MM.1S (cell line): ENCODE measurements around the gene DRG1.
A peak's percentile ranks its signal among the peaks of the same experiment; 100 is the strongest.

ENCODE experiments used
- DNase-seq: peaks from one replicate; pipeline ENCODE4 v3.0.0-alpha.2; 2015
- H2AFZ ChIP-seq: fragments of 300-600 bp; sonication (generic); 2 replicates; pipeline ENCODE4 v1.6.0; 2016; ENCODE audit warnings: antibody characterized with exemption, low read length
- H3F3A ChIP-seq: fragments of 300-600 bp; sonication (generic); 2 replicates; pipeline ENCODE4 v1.6.1; 2016; ENCODE audit warnings: mild to moderate bottlenecking, antibody characterized with exemption, low read length, moderate library complexity, mixed read lengths; ENCODE audit not compliant: insufficient read depth
- H3K27ac ChIP-seq: fragments of 300-600 bp; sonication (generic); 2 replicates; pipeline ENCODE4 v1.5.1; 2016; ENCODE audit warnings: mild to moderate bottlenecking, low read length
- H3K27me3 ChIP-seq: fragments of 300-600 bp; sonication (generic); replicated peaks from 2 replicates; pipeline ENCODE4 v1.6.0; 2016; ENCODE audit warnings: low read length; ENCODE audit not compliant: insufficient read depth
- H3K36me3 ChIP-seq: fragments of 300-600 bp; sonication (generic); replicated peaks from 2 replicates; pipeline ENCODE4 v1.6.1; 2016; ENCODE audit warnings: mild to moderate bottlenecking, low read length, mixed read lengths; ENCODE audit not compliant: insufficient read depth
- H3K4me1 ChIP-seq: fragments of 300-600 bp; sonication (generic); 2 replicates; pipeline ENCODE4 v1.6.1; 2016; ENCODE audit warnings: low read length, mixed read lengths
- H3K4me2 ChIP-seq: fragments of 300-600 bp; sonication (generic); 2 replicates; pipeline ENCODE4 v1.6.0; 2016; ENCODE audit warnings: low read depth, low read length
- H3K4me3 ChIP-seq: fragments of 300-600 bp; sonication (generic); 2 replicates; pipeline ENCODE4 v1.5.1; 2016; ENCODE audit warnings: low read length, mixed read lengths
- H3K79me2 ChIP-seq: fragments of 300-600 bp; sonication (generic); 2 replicates; pipeline ENCODE4 v1.6.1; 2016; ENCODE audit warnings: mixed run types, low read length, mixed read lengths
- H3K9ac ChIP-seq: fragments of 300-600 bp; sonication (generic); 2 replicates; pipeline ENCODE4 v1.6.1; 2016; ENCODE audit warnings: low read length, mixed read lengths
- H3K9me2 ChIP-seq: fragments of 300-600 bp; sonication (generic); replicated peaks from 2 replicates; pipeline ENCODE4 v1.6.1; 2016; ENCODE audit warnings: mild to moderate bottlenecking, low read length, mixed read lengths; ENCODE audit not compliant: insufficient read depth
- H3K9me3 ChIP-seq: fragments of 300-600 bp; sonication (generic); replicated peaks from 2 replicates; pipeline ENCODE4 v1.6.1; 2016; ENCODE audit warnings: mild to moderate bottlenecking, low read length, mixed read lengths; ENCODE audit not compliant: insufficient read depth
- H4K20me1 ChIP-seq: fragments of 300-600 bp; sonication (generic); 2 replicates; pipeline ENCODE4 v1.6.1; 2016; ENCODE audit warnings: mild to moderate bottlenecking, low read length, moderate library complexity, mixed read lengths; ENCODE audit not compliant: insufficient read depth
- EZH2 ChIP-seq: fragments of 300-600 bp; sonication (generic); optimal IDR thresholded peaks from 2 replicates; pipeline ENCODE3; 2017; ENCODE audit warnings: low read depth, mild to moderate bottlenecking, antibody characterized with exemption, low read length, mixed read lengths
- EZH2phosphoT487 ChIP-seq: fragments of 300-600 bp; sonication (generic); IDR thresholded peaks from 2 replicates; pipeline ENCODE4 v1.6.1; 2018; ENCODE audit warnings: antibody characterized with exemption, low read length
- TF ChIP-seq, protein P1 (sequence below): fragments of 300-600 bp; sonication (generic); IDR thresholded peaks from 2 replicates; pipeline ENCODE4 v1.5.1; 2016; ENCODE audit warnings: antibody characterized with exemption, low read length, mixed read lengths

DRG1 gene

GRCh38 chr22:31445642-31446041 is 46.2 kb downstream of the DRG1 start:
- no peak for TF ChIP-seq EZH2phosphoT487
- TF ChIP-seq, protein P1, sequence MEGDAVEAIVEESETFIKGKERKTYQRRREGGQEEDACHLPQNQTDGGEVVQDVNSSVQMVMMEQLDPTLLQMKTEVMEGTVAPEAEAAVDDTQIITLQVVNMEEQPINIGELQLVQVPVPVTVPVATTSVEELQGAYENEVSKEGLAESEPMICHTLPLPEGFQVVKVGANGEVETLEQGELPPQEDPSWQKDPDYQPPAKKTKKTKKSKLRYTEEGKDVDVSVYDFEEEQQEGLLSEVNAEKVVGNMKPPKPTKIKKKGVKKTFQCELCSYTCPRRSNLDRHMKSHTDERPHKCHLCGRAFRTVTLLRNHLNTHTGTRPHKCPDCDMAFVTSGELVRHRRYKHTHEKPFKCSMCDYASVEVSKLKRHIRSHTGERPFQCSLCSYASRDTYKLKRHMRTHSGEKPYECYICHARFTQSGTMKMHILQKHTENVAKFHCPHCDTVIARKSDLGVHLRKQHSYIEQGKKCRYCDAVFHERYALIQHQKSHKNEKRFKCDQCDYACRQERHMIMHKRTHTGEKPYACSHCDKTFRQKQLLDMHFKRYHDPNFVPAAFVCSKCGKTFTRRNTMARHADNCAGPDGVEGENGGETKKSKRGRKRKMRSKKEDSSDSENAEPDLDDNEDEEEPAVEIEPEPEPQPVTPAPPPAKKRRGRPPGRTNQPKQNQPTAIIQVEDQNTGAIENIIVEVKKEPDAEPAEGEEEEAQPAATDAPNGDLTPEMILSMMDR: no peak
- no peak for TF ChIP-seq EZH2
- no peaks in the 10 kb centered on the region for H3K9me2 ChIP-seq
- no peaks in the 10 kb centered on the region; the same call in 1 of the 2 replicates for H3K36me3 ChIP-seq
- peaks cover 42% of the 10 kb centered on the region for H3K4me1 ChIP-seq
- H3K9ac ChIP-seq: no peak overlapping the region
- no peaks in the 10 kb centered on the region for H3K9me3 ChIP-seq
- no peak for DNase-seq
- no peaks in the 10 kb centered on the region for H4K20me1 ChIP-seq
- peaks cover 26% of the 10 kb centered on the region for H3F3A ChIP-seq
- no peak overlapping the region for H3K4me3 ChIP-seq
- H3K27ac ChIP-seq: peak overlapping the region; percentile 60; the same call in 1 of the 2 replicates
- H3K79me2 ChIP-seq: peaks cover 3% of the 10 kb centered on the region; the same call in 1 of the 2 replicates
- no peaks in the 10 kb centered on the region for H3K27me3 ChIP-seq
- peak overlapping the region; percentile 1; the same call in 1 of the 2 replicates for H3K4me2 ChIP-seq
- no peak overlapping the region for H2AFZ ChIP-seq

DNA sequence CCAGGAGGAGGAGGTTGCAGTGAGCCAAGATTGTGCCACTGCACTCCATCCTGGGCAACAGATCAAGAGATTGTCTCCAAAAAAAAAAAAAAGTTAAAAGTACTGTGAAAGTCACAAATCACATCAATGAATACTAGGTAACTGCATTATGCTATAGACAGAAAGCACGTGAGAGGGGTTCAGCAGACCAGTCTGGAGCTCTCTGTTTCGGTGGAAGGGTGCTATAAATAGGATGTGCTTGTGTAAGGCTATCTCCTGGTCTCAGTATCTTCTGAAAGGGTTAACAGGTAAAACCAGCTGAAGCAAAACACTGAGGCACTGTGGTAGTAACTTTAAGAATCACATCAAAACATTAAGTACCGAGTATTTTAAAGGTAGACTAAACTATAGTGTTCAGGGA is 46.8 kb downstream of the DRG1 start:
- no peaks in the 10 kb centered on the region for H3K9me3 ChIP-seq
- DNase-seq: peak; percentile 77
- H3F3A ChIP-seq: peaks cover 26% of the 10 kb centered on the region
- H3K36me3 ChIP-seq: no peaks in the 10 kb centered on the region; the same call in 1 of the 2 replicates
- no peaks in the 10 kb centered on the region for H3K27me3 ChIP-seq
- no peak overlapping the region for H3K4me3 ChIP-seq
- H3K9me2 ChIP-seq: no peaks in the 10 kb centered on the region
- H3K79me2 ChIP-seq: peaks cover 3% of the 10 kb centered on the region; the same call in 1 of the 2 replicates
- no peaks in the 10 kb centered on the region for H4K20me1 ChIP-seq
- peak overlapping the region; percentile 61 for H3K4me2 ChIP-seq
- peaks cover 42% of the 10 kb centered on the region for H3K4me1 ChIP-seq
- H3K27ac ChIP-seq: peak overlapping the region; percentile 60; the same call in 1 of the 2 replicates
- no peak overlapping the region for H2AFZ ChIP-seq
- peak overlapping the region; percentile 26; the same call in 1 of the 2 replicates for H3K9ac ChIP-seq
- TF ChIP-seq, protein P1: no peak
- TF ChIP-seq EZH2phosphoT487 (no peak), EZH2 (no peak)

DNA sequence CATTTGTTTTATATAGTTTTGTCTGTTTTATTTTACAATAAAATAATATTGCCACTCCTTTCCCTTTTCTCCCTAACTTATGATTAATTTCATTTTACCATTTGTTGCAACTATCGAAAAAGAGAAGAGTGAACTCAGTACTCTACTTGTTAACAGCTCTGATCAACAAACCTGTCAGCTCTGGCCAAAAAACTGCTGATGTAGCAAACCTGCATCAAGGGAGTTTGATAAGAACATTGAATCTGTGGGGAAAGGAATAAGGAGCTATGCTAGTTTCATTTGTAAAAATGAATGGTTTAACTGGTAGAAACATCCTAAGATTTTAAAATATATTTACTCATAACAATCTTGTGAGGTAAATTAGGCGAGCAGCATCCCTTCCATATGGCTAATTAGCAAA is 47.4 kb downstream of the DRG1 start:
- H3K9me2 ChIP-seq: no peaks in the 10 kb centered on the region
- peaks cover 3% of the 10 kb centered on the region; the same call in 1 of the 2 replicates for H3K79me2 ChIP-seq
- no peak overlapping the region for H2AFZ ChIP-seq
- no peak for DNase-seq
- no peaks in the 10 kb centered on the region for H3K27me3 ChIP-seq
- H3K27ac ChIP-seq: peak overlapping the region; percentile 60; the same call in 1 of the 2 replicates
- H3F3A ChIP-seq: peaks cover 26% of the 10 kb centered on the region
- H3K4me1 ChIP-seq: peaks cover 42% of the 10 kb centered on the region
- no peaks in the 10 kb centered on the region; the same call in 1 of the 2 replicates for H3K36me3 ChIP-seq
- H3K9ac ChIP-seq: peak overlapping the region; percentile 26; the same call in 1 of the 2 replicates
- no peaks in the 10 kb centered on the region for H3K9me3 ChIP-seq
- H4K20me1 ChIP-seq: no peaks in the 10 kb centered on the region
- no peak overlapping the region for H3K4me3 ChIP-seq
- H3K4me2 ChIP-seq: peak overlapping the region; percentile 61; the same call in 1 of the 2 replicates
- no peak for TF ChIP-seq EZH2phosphoT487

DNA sequence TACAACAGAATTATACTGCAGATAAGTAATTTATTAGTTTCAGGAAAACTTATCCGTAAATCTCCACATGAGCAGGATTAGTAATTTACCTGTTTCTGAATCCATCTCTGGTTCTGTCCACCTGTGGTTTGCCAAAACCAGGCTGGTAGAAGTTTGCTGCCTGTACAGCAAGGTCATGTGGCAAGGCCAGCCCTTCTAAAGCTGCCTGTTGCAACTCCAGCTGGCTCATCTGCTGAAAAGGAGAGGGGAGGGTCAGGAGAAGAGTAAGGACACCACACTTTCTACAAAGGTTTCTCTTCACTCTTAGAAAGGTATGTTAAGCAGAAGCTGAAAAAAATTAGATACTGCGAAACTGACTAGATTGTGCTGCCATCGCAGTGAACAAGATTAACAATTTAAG is 47.9 kb downstream of the DRG1 start:
- Histone ChIP-seq H3K9me2 (no peaks in the 10 kb centered on the region), H3K27ac (peak overlapping the region; percentile 60; the same call in 1 of the 2 replicates), H3K79me2 (peaks cover 3% of the 10 kb centered on the region; the same call in 1 of the 2 replicates), H3K4me1 (peaks cover 42% of the 10 kb centered on the region), H3K9me3 (no peaks in the 10 kb centered on the region), H3K4me3 (no peak overlapping the region), H4K20me1 (no peaks in the 10 kb centered on the region), H3K4me2 (peak overlapping the region; percentile 61; the same call in 1 of the 2 replicates), H3K36me3 (no peaks in the 10 kb centered on the region; the same call in 1 of the 2 replicates), H3K27me3 (no peaks in the 10 kb centered on the region), H3F3A (peaks cover 26% of the 10 kb centered on the region), H3K9ac (no peak overlapping the region), H2AFZ (no peak overlapping the region)
- TF ChIP-seq, protein P1: no peak
- TF ChIP-seq EZH2phosphoT487: no peak
- TF ChIP-seq EZH2: no peak
- DNase-seq: peak; percentile 56
